Measurements from ENCODE around the gene PSMC3. TPM values are rescaled to one million over a fixed set of nuclear protein-coding genes. Genes with fewer than 3 reads are reported as not detected.

The PSMC3 gene
- total RNA-seq, 6 experiments from 2014 or later = 161 to 238 (median 220) TPM

DNA sequence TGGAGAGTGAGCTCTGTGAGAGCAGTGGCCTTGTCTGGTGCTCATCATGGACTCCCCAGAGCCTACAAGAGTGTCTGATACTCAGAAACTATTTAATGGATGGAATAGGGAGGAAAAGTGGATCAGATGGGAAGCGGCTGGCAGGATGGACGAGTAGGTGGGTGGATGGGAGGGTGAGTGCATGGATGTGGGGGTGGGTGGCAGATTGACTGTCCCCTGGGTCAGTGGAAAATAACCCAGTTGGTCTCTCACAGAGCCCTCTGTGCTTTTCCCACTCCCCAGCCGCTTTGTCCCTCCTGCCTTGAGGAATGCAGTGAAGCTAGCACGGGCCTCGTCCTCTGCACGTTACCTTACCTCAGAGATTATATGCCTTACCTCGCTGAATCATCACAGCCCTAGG is 53.8 kb downstream of the PSMC3 start:
- Mint-ChIP-seq H3K9me3 (no peaks in the 10 kb centered on the region), H3K27ac (no peak overlapping the region), H3K27me3 (ENCODE audit: insufficient read depth) (peaks cover 3% of the 10 kb centered on the region), H3K4me1 (ENCODE audit: low read depth) (peaks cover 13% of the 10 kb centered on the region), H3K4me3 (no peak overlapping the region), H3K36me3 (ENCODE audit: low read depth) (no peaks in the 10 kb centered on the region)
- DNase-seq = no peak
- TF ChIP-seq, protein P1, sequence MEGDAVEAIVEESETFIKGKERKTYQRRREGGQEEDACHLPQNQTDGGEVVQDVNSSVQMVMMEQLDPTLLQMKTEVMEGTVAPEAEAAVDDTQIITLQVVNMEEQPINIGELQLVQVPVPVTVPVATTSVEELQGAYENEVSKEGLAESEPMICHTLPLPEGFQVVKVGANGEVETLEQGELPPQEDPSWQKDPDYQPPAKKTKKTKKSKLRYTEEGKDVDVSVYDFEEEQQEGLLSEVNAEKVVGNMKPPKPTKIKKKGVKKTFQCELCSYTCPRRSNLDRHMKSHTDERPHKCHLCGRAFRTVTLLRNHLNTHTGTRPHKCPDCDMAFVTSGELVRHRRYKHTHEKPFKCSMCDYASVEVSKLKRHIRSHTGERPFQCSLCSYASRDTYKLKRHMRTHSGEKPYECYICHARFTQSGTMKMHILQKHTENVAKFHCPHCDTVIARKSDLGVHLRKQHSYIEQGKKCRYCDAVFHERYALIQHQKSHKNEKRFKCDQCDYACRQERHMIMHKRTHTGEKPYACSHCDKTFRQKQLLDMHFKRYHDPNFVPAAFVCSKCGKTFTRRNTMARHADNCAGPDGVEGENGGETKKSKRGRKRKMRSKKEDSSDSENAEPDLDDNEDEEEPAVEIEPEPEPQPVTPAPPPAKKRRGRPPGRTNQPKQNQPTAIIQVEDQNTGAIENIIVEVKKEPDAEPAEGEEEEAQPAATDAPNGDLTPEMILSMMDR (IDR thresholded peaks at IDR 0.05) = no peak

DNA sequence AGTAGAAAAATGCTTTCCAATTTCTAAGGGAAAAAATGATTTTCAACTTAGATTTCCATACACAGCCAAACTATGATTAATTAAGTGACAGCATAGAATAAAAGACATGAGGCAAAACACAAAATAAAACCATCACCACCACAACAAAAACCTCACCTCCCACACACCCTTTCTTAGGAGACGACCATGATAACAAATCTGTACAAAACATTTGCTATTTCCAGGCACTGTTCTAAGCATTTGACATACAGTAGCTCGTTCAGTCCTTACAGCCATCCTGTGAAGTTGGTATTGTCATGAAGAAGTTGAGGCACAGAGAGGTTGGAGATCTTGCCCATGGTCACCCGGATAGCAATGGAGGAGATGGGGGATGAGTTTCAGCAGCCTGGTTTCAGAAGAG is 56.6 kb downstream of the PSMC3 start:
- Mint-ChIP-seq H3K4me3 (no peak overlapping the region), H3K4me1 (ENCODE audit: low read depth) (peaks cover 9% of the 10 kb centered on the region), H3K27ac (no peak overlapping the region), H3K9me3 (no peaks in the 10 kb centered on the region), H3K27me3 (ENCODE audit: insufficient read depth) (peaks cover 14% of the 10 kb centered on the region), H3K36me3 (ENCODE audit: low read depth) (no peaks in the 10 kb centered on the region)
- TF ChIP-seq, protein P1 (IDR thresholded peaks at IDR 0.05) = no peak
- no peak for DNase-seq

Small RNAs within 50 kb of the gene (microRNA-seq; reads per million reads assigned to microRNA genes)
- gene MIR4487 = not detected

Other genes starting within 250 kb of the PSMC3 start
- gene ARFGAP2, start 249.6 kb downstream of the PSMC3 start, total RNA-seq (2021; fragmentation: NEBNext Ultra II Directional; extraction: Animal tissue kit (Norgen Biotek cat#: 25700)) = 10 to 100 TPM; 58.2 to 64.0 (median 61.1) TPM
- gene PACSIN3, start 240.0 kb downstream of the PSMC3 start, total RNA-seq (2021; fragmentation: NEBNext Ultra II Directional; extraction: Animal tissue kit (Norgen Biotek cat#: 25700)) = 10 to 100 TPM; 10.3 to 30.9 (median 22.1) TPM
- 10 to 100 TPM; 23.6 to 38.7 (median 33.7) TPM for gene DDB2, start 211.5 kb downstream of the PSMC3 start, total RNA-seq (2021; fragmentation: NEBNext Ultra II Directional; extraction: Animal tissue kit (Norgen Biotek cat#: 25700))
- 10 to 100 TPM; 33.4 to 37.4 (median 36.1) TPM for gene ACP2, start 177.6 kb downstream of the PSMC3 start, total RNA-seq (2021; fragmentation: NEBNext Ultra II Directional; extraction: Animal tissue kit (Norgen Biotek cat#: 25700))
- 10 to 100 TPM in 2 of 6 experiments, 1 to 10 TPM in 4; 5.4 to 11.2 (median 9.2) TPM for gene NR1H3, start 168.4 kb downstream of the PSMC3 start, total RNA-seq (2021; fragmentation: NEBNext Ultra II Directional; extraction: Animal tissue kit (Norgen Biotek cat#: 25700))
- 10 to 100 TPM; 22.4 to 30.5 (median 25.2) TPM for gene MADD, start 156.3 kb downstream of the PSMC3 start, total RNA-seq (2021; fragmentation: NEBNext Ultra II Directional; extraction: Animal tissue kit (Norgen Biotek cat#: 25700))
- gene MYBPC3, start 73.7 kb downstream of the PSMC3 start, total RNA-seq (2021; fragmentation: NEBNext Ultra II Directional; extraction: Animal tissue kit (Norgen Biotek cat#: 25700)) = not detected
- not detected for gene SPI1, start 47.9 kb downstream of the PSMC3 start, total RNA-seq (2021; fragmentation: NEBNext Ultra II Directional; extraction: Animal tissue kit (Norgen Biotek cat#: 25700))
- gene SLC39A13, start 17.8 kb downstream of the PSMC3 start, total RNA-seq (2021; fragmentation: NEBNext Ultra II Directional; extraction: Animal tissue kit (Norgen Biotek cat#: 25700)) = 100 to 1,000 TPM in 2 of 6 experiments, 10 to 100 TPM in 4; 78.2 to 126 (median 86.4) TPM
- gene RAPSN, start 22.7 kb upstream of the PSMC3 start, total RNA-seq (2021; fragmentation: NEBNext Ultra II Directional; extraction: Animal tissue kit (Norgen Biotek cat#: 25700)) = under 1 TPM in 1 of 6 experiments, not detected in 5; 0.22 TPM
- 100 to 1,000 TPM; 103 to 131 (median 120) TPM for gene CELF1, start 126.7 kb upstream of the PSMC3 start, total RNA-seq (2021; fragmentation: NEBNext Ultra II Directional; extraction: Animal tissue kit (Norgen Biotek cat#: 25700))
- gene PTPMT1, start 139.2 kb upstream of the PSMC3 start, total RNA-seq (2021; fragmentation: NEBNext Ultra II Directional; extraction: Animal tissue kit (Norgen Biotek cat#: 25700)) = 10 to 100 TPM; 51.8 to 64.2 (median 54.5) TPM
- gene KBTBD4, start 152.5 kb upstream of the PSMC3 start, total RNA-seq (2021; fragmentation: NEBNext Ultra II Directional; extraction: Animal tissue kit (Norgen Biotek cat#: 25700)) = 10 to 100 TPM; 15.9 to 19.4 (median 18.4) TPM
- 100 to 1,000 TPM in 3 of 6 experiments, 10 to 100 TPM in 3; 97.0 to 105 (median 99.8) TPM for gene NDUFS3, start 152.6 kb upstream of the PSMC3 start, total RNA-seq (2021; fragmentation: NEBNext Ultra II Directional; extraction: Animal tissue kit (Norgen Biotek cat#: 25700))
- not detected for gene FAM180B, start 160.2 kb upstream of the PSMC3 start, total RNA-seq (2021; fragmentation: NEBNext Ultra II Directional; extraction: Animal tissue kit (Norgen Biotek cat#: 25700))
- not detected for gene C1QTNF4, start 168.0 kb upstream of the PSMC3 start, total RNA-seq (2021; fragmentation: NEBNext Ultra II Directional; extraction: Animal tissue kit (Norgen Biotek cat#: 25700))
- gene MTCH2, start 216.1 kb upstream of the PSMC3 start, total RNA-seq (2021; fragmentation: NEBNext Ultra II Directional; extraction: Animal tissue kit (Norgen Biotek cat#: 25700)) = 100 to 1,000 TPM; 132 to 163 (median 143) TPM

Measured in HFFc6 (cell line).